ENCODE measurements around the gene COL4A5.

DNA sequence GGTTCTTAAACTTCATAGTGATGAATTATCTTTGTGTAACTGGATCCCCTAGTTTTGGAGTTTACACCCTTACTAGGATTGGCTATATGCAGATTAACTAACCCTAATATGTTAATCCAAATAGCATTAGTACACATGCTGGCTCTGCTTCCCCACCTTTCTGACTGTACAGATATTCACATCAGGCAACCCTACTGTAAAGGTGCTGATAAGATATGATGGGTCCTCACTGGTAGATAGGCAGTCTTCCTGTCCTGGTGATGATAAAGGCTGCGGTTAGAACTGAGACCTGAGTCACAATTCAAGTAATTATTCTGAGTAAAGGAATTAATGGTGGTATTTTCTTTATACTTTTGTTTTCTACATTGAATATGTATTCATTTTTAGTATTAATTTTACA is 118.6 kb downstream of the COL4A5 start:
- TF ChIP-seq, protein P1, sequence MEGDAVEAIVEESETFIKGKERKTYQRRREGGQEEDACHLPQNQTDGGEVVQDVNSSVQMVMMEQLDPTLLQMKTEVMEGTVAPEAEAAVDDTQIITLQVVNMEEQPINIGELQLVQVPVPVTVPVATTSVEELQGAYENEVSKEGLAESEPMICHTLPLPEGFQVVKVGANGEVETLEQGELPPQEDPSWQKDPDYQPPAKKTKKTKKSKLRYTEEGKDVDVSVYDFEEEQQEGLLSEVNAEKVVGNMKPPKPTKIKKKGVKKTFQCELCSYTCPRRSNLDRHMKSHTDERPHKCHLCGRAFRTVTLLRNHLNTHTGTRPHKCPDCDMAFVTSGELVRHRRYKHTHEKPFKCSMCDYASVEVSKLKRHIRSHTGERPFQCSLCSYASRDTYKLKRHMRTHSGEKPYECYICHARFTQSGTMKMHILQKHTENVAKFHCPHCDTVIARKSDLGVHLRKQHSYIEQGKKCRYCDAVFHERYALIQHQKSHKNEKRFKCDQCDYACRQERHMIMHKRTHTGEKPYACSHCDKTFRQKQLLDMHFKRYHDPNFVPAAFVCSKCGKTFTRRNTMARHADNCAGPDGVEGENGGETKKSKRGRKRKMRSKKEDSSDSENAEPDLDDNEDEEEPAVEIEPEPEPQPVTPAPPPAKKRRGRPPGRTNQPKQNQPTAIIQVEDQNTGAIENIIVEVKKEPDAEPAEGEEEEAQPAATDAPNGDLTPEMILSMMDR (IDR thresholded peaks at IDR 0.05; ENCODE audit: insufficient read depth, low read length) = no peak
- TF ChIP-seq, protein P2, sequence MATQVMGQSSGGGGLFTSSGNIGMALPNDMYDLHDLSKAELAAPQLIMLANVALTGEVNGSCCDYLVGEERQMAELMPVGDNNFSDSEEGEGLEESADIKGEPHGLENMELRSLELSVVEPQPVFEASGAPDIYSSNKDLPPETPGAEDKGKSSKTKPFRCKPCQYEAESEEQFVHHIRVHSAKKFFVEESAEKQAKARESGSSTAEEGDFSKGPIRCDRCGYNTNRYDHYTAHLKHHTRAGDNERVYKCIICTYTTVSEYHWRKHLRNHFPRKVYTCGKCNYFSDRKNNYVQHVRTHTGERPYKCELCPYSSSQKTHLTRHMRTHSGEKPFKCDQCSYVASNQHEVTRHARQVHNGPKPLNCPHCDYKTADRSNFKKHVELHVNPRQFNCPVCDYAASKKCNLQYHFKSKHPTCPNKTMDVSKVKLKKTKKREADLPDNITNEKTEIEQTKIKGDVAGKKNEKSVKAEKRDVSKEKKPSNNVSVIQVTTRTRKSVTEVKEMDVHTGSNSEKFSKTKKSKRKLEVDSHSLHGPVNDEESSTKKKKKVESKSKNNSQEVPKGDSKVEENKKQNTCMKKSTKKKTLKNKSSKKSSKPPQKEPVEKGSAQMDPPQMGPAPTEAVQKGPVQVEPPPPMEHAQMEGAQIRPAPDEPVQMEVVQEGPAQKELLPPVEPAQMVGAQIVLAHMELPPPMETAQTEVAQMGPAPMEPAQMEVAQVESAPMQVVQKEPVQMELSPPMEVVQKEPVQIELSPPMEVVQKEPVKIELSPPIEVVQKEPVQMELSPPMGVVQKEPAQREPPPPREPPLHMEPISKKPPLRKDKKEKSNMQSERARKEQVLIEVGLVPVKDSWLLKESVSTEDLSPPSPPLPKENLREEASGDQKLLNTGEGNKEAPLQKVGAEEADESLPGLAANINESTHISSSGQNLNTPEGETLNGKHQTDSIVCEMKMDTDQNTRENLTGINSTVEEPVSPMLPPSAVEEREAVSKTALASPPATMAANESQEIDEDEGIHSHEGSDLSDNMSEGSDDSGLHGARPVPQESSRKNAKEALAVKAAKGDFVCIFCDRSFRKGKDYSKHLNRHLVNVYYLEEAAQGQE (IDR thresholded peaks at IDR 0.05; ENCODE audit: insufficient replicate concordance, low read depth) = no peak
